Measurements from ENCODE around the gene SPTBN2. TPM values are rescaled to one million over a fixed set of nuclear protein-coding genes. Genes with fewer than 3 reads are reported as not detected.

SPTBN2 gene
- total and polyA plus RNA-seq, 2 experiments from 2014 or later, result 6.0 to 27.4 TPM

- no peak overlapping the region for H3K4me3 ChIP-seq
- DNase-seq (ENCODE audit: low read depth in 1 of 2, low spot score in 1 of 2), result no peak
- no peaks in the 10 kb centered on the region for H3K9me3 ChIP-seq (ENCODE audit: low read depth)
- no peaks in the 10 kb centered on the region for H3K36me3 ChIP-seq
- H3K4me1 ChIP-seq (ENCODE audit: low read depth), result no peaks in the 10 kb centered on the region
- H3K27ac ChIP-seq, result no peak overlapping the region
- TF ChIP-seq CTCF (IDR thresholded peaks at IDR 0.05; ENCODE audit: low read depth, low read length), result no peak
- H3K27me3 ChIP-seq, result no peaks in the 10 kb centered on the region
These were observed 40.2 kb downstream of the SPTBN2 start for GRCh38 chr11:66688561-66689534.

GRCh38 chr11:66687831-66688281 lies 41.2 kb downstream of the SPTBN2 start:
- H3K9me3 ChIP-seq (ENCODE audit: low read depth), result no peaks in the 10 kb centered on the region
- H3K4me3 ChIP-seq, result no peak overlapping the region
- no peaks in the 10 kb centered on the region for H3K4me1 ChIP-seq (ENCODE audit: low read depth)
- no peak for DNase-seq (ENCODE audit: low read depth in 1 of 2, low spot score in 1 of 2)
- no peaks in the 10 kb centered on the region for H3K27me3 ChIP-seq
- no peaks in the 10 kb centered on the region for H3K36me3 ChIP-seq
- H3K27ac ChIP-seq, result no peak overlapping the region
- TF ChIP-seq CTCF (IDR thresholded peaks at IDR 0.05; ENCODE audit: low read depth, low read length), result no peak

- TF ChIP-seq CTCF (IDR thresholded peaks at IDR 0.05; ENCODE audit: low read depth, low read length), result no peak
- DNase-seq (ENCODE audit: low read depth in 1 of 2, low spot score in 1 of 2), result no peak
- Histone ChIP-seq H3K27me3 (no peaks in the 10 kb centered on the region), H3K4me1 (ENCODE audit: low read depth) (no peaks in the 10 kb centered on the region), H3K36me3 (no peaks in the 10 kb centered on the region), H3K9me3 (ENCODE audit: low read depth) (no peaks in the 10 kb centered on the region), H3K27ac (peak overlapping the region; percentile 54), H3K4me3 (no peak overlapping the region)
These were observed 41.9 kb downstream of the SPTBN2 start for GRCh38 chr11:66686801-66687750.

GRCh38 chr11:66686100-66686785 lies 42.8 kb downstream of the SPTBN2 start:
- no peak for TF ChIP-seq CTCF (IDR thresholded peaks at IDR 0.05; ENCODE audit: low read depth, low read length)
- no peak for DNase-seq (ENCODE audit: low read depth in 1 of 2, low spot score in 1 of 2)
- H3K27ac ChIP-seq, result peak overlapping the region; percentile 54

More at GRCh38 chr11:66686100-66686785, 42.8 kb downstream of the SPTBN2 start:
- no peak overlapping the region for H3K4me3 ChIP-seq
- no peaks in the 10 kb centered on the region for H3K27me3 ChIP-seq
- H3K9me3 ChIP-seq (ENCODE audit: low read depth), result no peaks in the 10 kb centered on the region
- no peaks in the 10 kb centered on the region for H3K4me1 ChIP-seq (ENCODE audit: low read depth)
- no peaks in the 10 kb centered on the region for H3K36me3 ChIP-seq
